ENCODE results near the gene BMP7.

DNA sequence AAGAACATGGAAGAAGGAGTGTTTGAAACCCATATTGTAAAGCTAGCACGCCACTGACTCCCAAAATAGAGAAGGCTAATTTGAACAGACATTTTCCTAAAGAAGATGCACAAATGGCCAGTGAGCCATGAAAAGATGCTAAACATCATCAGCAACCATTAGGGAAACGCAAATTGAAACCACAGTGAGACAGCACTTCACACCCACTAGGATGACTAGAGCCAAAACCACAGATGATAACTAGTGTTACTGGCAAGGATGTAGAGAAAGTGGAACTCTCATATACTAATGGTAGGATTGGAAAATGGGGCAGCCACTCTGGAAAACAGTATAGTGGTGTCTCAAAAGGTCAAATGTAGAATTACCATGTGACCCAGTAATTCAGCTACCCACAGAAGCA lies 58.2 kb downstream of the BMP7 start:
- TF ChIP-seq, protein P1, sequence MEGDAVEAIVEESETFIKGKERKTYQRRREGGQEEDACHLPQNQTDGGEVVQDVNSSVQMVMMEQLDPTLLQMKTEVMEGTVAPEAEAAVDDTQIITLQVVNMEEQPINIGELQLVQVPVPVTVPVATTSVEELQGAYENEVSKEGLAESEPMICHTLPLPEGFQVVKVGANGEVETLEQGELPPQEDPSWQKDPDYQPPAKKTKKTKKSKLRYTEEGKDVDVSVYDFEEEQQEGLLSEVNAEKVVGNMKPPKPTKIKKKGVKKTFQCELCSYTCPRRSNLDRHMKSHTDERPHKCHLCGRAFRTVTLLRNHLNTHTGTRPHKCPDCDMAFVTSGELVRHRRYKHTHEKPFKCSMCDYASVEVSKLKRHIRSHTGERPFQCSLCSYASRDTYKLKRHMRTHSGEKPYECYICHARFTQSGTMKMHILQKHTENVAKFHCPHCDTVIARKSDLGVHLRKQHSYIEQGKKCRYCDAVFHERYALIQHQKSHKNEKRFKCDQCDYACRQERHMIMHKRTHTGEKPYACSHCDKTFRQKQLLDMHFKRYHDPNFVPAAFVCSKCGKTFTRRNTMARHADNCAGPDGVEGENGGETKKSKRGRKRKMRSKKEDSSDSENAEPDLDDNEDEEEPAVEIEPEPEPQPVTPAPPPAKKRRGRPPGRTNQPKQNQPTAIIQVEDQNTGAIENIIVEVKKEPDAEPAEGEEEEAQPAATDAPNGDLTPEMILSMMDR (IDR thresholded peaks at IDR 0.05): no peak
- TF ChIP-seq EP300 (IDR thresholded peaks at IDR 0.05) (no peak), POLR2A (IDR thresholded peaks at IDR 0.05; ENCODE audit: low read depth) (no peak), POLR2AphosphoS5 (IDR thresholded peaks at IDR 0.05) (no peak)
